ENCODE data around the gene OLA1. TPM values are rescaled to one million over a fixed set of nuclear protein-coding genes. Genes with fewer than 3 reads are reported as not detected.

Gene OLA1
- total RNA-seq, 2 experiments from 2014 or later, result 71.6 to 73.1 TPM

- no peak overlapping the region for H3K27ac Mint-ChIP-seq
- H3K4me1 Mint-ChIP-seq (ENCODE audit: low read depth), result no peaks in the 10 kb centered on the region
- CTCF ChIA-PET, result no interaction called here
- H3K36me3 Mint-ChIP-seq (ENCODE audit: low read depth), result no peaks in the 10 kb centered on the region
- DNase-seq, result no peak
- no peak overlapping the region for H3K4me3 Mint-ChIP-seq
- ATAC-seq, result no peak
- no peaks in the 10 kb centered on the region for H3K9me3 Mint-ChIP-seq (ENCODE audit: insufficient read depth)
- peaks cover 6% of the 10 kb centered on the region for H3K27me3 Mint-ChIP-seq (ENCODE audit: low read depth)
- POLR2A ChIA-PET, result no interaction called here
Observed at GRCh38 chr2:174023591-174024523, 224.5 kb downstream of the OLA1 start.

Other genes with a start within 250 kb of the OLA1 start
- gene SP9, start 86.4 kb upstream of the OLA1 start, total RNA-seq, result not detected
- 10 to 100 TPM; 14.7 to 18.6 TPM for gene SCRN3, start 147.2 kb upstream of the OLA1 start, total RNA-seq
- 10 to 100 TPM; 17.3 to 19.8 TPM for gene GPR155, start 238.5 kb upstream of the OLA1 start, total RNA-seq